ENCODE results near the gene CRAT.

CRAT gene

GRCh38 chr9:129069862-129070641 lies 40.5 kb downstream of the CRAT start:
- Histone ChIP-seq H3K4me3 (ENCODE audit: low read depth in 1 of 2, low read length in 2 of 2) (no peak overlapping the region), H2AFZ (ENCODE audit: low read depth, low read length) (no peak overlapping the region), H3K79me2 (ENCODE audit: insufficient read depth, low read length) (no peaks in the 10 kb centered on the region), H4K20me1 (ENCODE audit: insufficient read depth, low read length) (no peaks in the 10 kb centered on the region; the same call in 1 of the 2 replicates), H3K27me3 (ENCODE audit: insufficient read depth, low read length, poor library complexity) (no peaks in the 10 kb centered on the region), H3K9me3 (ENCODE audit: insufficient read depth, low read length, severe bottlenecking) (no peaks in the 10 kb centered on the region), H3K36me3 (ENCODE audit: insufficient read depth, low read length) (peaks cover 37% of the 10 kb centered on the region), H3K9ac (ENCODE audit: low read depth, low read length) (no peak overlapping the region), H3K4me1 (ENCODE audit: insufficient read depth, low read length) (no peaks in the 10 kb centered on the region), H3K27ac (ENCODE audit: low read length) (no peak overlapping the region), H3K4me2 (ENCODE audit: insufficient read depth, low read length) (no peak overlapping the region)
- ATAC-seq (ENCODE audit: insufficient read depth, low read depth) (no peak), DNase-seq (no peak)
- TF ChIP-seq EZH2 (IDR thresholded peaks at IDR 0.05; ENCODE audit: borderline replicate concordance, low read depth, low read length, severe bottlenecking): no peak
- TF ChIP-seq, protein P1, sequence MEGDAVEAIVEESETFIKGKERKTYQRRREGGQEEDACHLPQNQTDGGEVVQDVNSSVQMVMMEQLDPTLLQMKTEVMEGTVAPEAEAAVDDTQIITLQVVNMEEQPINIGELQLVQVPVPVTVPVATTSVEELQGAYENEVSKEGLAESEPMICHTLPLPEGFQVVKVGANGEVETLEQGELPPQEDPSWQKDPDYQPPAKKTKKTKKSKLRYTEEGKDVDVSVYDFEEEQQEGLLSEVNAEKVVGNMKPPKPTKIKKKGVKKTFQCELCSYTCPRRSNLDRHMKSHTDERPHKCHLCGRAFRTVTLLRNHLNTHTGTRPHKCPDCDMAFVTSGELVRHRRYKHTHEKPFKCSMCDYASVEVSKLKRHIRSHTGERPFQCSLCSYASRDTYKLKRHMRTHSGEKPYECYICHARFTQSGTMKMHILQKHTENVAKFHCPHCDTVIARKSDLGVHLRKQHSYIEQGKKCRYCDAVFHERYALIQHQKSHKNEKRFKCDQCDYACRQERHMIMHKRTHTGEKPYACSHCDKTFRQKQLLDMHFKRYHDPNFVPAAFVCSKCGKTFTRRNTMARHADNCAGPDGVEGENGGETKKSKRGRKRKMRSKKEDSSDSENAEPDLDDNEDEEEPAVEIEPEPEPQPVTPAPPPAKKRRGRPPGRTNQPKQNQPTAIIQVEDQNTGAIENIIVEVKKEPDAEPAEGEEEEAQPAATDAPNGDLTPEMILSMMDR (IDR thresholded peaks at IDR 0.05; ENCODE audit: borderline replicate concordance, extremely low read depth, low read length, poor library complexity, severe bottlenecking): no peak

DNA sequence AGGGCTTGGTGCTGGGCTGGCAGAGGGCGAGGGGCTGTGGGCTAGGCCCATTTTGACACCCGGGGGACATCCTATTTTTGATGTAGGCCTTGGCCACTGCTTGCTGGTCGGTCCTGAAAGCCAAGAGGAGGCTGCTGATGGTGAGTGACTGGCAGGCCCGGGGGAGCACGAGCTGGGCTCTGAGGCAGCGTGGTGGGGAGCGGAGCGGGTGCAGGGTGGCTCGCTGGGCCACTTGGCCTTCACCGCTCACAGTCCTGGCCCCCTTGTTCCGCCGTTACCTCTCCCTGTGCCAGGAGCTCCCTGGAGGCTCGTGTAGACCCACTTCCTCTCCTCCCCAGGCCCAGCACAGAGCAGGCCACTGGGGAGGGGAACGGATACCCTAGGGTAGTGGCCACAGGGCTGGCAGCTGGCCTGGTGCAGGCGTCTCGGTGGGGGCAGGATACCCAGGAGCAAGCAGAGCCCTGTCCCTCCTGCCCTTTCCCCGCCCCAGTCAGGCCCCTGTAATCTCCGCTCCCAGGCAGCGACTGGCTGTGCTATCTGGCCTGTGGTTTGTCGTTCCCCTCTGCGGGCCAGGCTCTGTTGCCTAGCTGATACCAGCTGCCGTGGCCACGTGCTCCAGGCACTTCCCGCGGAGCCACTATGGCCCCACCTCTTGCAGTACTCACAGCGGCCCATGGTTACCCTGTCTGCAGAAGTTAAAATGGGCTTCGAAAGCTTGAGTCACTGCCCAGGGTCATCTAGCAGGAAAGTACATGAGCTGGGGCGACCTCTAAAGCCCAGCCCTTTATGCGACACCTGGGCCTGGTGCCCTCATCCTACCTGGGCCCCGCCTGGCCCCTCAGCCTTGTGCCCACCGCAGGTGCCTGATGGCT lies 41.4 kb downstream of the CRAT start:
- Histone ChIP-seq H3K27me3 (ENCODE audit: insufficient read depth, low read length, poor library complexity) (no peaks in the 10 kb centered on the region), H3K4me1 (ENCODE audit: insufficient read depth, low read length) (no peaks in the 10 kb centered on the region), H3K9me3 (ENCODE audit: insufficient read depth, low read length, severe bottlenecking) (no peaks in the 10 kb centered on the region), H3K36me3 (ENCODE audit: insufficient read depth, low read length) (peaks cover 40% of the 10 kb centered on the region), H3K9ac (ENCODE audit: low read depth, low read length) (no peak overlapping the region), H2AFZ (ENCODE audit: low read depth, low read length) (no peak overlapping the region), H3K4me2 (ENCODE audit: insufficient read depth, low read length) (no peak overlapping the region), H3K27ac (ENCODE audit: low read length) (no peak overlapping the region), H3K79me2 (ENCODE audit: insufficient read depth, low read length) (no peaks in the 10 kb centered on the region), H4K20me1 (ENCODE audit: insufficient read depth, low read length) (no peaks in the 10 kb centered on the region; the same call in 1 of the 2 replicates), H3K4me3 (ENCODE audit: low read depth in 1 of 2, low read length in 2 of 2) (no peak overlapping the region)
- ATAC-seq (ENCODE audit: insufficient read depth, low read depth) (peak; percentile 52; the same call in 2 of the 3 replicates), DNase-seq (peak; percentile 20)
- TF ChIP-seq, protein P1 (IDR thresholded peaks at IDR 0.05; ENCODE audit: borderline replicate concordance, extremely low read depth, low read length, poor library complexity, severe bottlenecking): no peak
- TF ChIP-seq EZH2 (IDR thresholded peaks at IDR 0.05; ENCODE audit: borderline replicate concordance, low read depth, low read length, severe bottlenecking): no peak

- H3K36me3 ChIP-seq (ENCODE audit: insufficient read depth, low read length): peaks cover 47% of the 10 kb centered on the region
- TF ChIP-seq, protein P1 (IDR thresholded peaks at IDR 0.05; ENCODE audit: borderline replicate concordance, extremely low read depth, low read length, poor library complexity, severe bottlenecking): no peak
- TF ChIP-seq EZH2 (IDR thresholded peaks at IDR 0.05; ENCODE audit: borderline replicate concordance, low read depth, low read length, severe bottlenecking): no peak
These were observed 42.5 kb downstream of the CRAT start for GRCh38 chr9:129068110-129068509.

More at GRCh38 chr9:129068110-129068509, 42.5 kb downstream of the CRAT start:
- Histone ChIP-seq H2AFZ (ENCODE audit: low read depth, low read length) (no peak overlapping the region), H3K27me3 (ENCODE audit: insufficient read depth, low read length, poor library complexity) (no peaks in the 10 kb centered on the region), H3K9me3 (ENCODE audit: insufficient read depth, low read length, severe bottlenecking) (no peaks in the 10 kb centered on the region), H3K4me1 (ENCODE audit: insufficient read depth, low read length) (no peaks in the 10 kb centered on the region), H4K20me1 (ENCODE audit: insufficient read depth, low read length) (no peaks in the 10 kb centered on the region; the same call in 1 of the 2 replicates), H3K27ac (ENCODE audit: low read length) (no peak overlapping the region), H3K4me3 (ENCODE audit: low read depth in 1 of 2, low read length in 2 of 2) (no peak overlapping the region), H3K9ac (ENCODE audit: low read depth, low read length) (no peak overlapping the region), H3K4me2 (ENCODE audit: insufficient read depth, low read length) (no peak overlapping the region), H3K79me2 (ENCODE audit: insufficient read depth, low read length) (no peaks in the 10 kb centered on the region)
- DNase-seq (no peak), ATAC-seq (ENCODE audit: insufficient read depth, low read depth) (no peak)
